ENCODE measurements around the gene C1QL2. TPM values are rescaled to one million over a fixed set of nuclear protein-coding genes. Genes with fewer than 3 reads are reported as not detected.

The C1QL2 gene
- total RNA-seq (2012; rRNA removed): not detected in 2 replicates

DNA sequence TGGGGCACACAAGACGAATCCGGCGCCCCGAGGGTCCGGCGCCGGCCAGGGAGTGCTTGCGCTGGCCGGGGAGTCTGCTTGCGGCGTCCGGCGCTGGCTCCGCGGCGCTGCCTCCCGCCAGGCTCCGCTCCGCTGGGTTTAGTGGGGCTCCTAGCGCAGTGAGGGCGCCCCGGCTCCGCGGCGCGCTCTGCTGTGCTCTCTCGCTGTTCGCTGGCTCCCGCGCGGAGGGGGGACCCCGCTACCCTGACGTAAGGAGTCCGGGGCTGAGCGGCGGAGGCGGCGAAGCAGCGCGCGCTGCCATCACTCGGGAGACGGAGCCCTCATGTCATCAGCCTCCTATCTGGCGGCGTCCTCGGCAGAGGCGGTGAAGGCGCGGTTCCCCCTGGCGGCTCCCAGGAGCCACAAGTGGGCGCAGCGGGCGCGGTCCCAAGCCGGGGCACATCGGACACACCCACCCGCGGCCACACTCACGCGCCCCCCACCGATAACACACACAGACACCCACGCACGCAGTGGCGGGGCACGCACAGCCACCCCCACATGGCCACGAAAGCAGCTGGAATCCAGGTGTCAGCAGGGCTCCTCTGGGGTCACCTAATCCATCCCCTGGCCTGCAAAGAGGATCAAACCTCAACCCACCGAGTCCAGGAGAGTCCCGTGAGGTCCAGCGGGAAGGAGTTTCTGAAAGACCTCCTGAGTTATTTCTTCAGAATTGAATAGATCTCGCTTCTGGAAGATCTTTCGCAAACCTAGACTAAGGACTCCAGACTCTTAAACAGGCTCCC is at the start of gene C1QL2:
C1QL2 (minus strand) TSS at position 189 of the 785 bp plus-strand sequence. CDS start 482 bp downstream, outside the sequence.
- H3K4me1 ChIP-seq (ENCODE audit: control insufficient read depth, insufficient read depth, low read length): no peaks in the 10 kb centered on the region
- H3K27me3 ChIP-seq (ENCODE audit: control insufficient read depth, insufficient read depth, low read length): peaks cover 93% of the 10 kb centered on the region
- no peak within 1 kb of the TSS for H3K9ac ChIP-seq (ENCODE audit: low read depth, low read length)
- no peaks in the 10 kb centered on the region for H3K9me3 ChIP-seq (replicated peaks; ENCODE audit: low read length)
- H3K36me3 ChIP-seq (ENCODE audit: insufficient read depth, low read length): no peaks in the 10 kb centered on the region
- no peak within 1 kb of the TSS for H3K4me3 ChIP-seq (ENCODE audit: low read length)
- H3K4me2 ChIP-seq (ENCODE audit: low read length): peak within 1 kb of the TSS; percentile 20

DNA sequence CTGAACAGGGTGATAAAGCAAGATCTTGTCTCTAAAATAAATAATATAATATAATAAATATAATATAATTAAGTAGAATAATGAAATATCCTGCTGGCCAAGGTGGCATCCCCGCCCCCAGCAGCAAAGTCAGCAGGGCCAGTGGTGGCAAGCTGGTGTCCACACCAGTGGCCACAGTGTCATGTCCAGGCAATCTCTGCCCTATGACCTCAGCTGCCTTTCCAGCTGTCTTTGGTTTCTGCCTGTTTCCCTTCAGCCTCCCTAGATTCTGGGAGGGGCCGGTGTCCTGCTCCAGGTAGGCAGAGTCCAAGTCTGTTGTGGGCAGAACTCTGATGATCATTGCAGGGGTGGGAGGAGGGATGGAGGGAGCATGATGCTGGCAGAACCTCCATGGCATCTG is 48.9 kb upstream of the C1QL2 start:
- Histone ChIP-seq H3K27me3 (ENCODE audit: control insufficient read depth, insufficient read depth, low read length) (peaks cover 20% of the 10 kb centered on the region), H3K36me3 (ENCODE audit: insufficient read depth, low read length) (no peaks in the 10 kb centered on the region), H3K9me3 (replicated peaks; ENCODE audit: low read length) (no peaks in the 10 kb centered on the region), H3K9ac (ENCODE audit: low read depth, low read length) (no peak overlapping the region), H3K4me3 (ENCODE audit: low read length) (no peak overlapping the region), H3K4me1 (ENCODE audit: control insufficient read depth, insufficient read depth, low read length) (no peaks in the 10 kb centered on the region), H3K4me2 (ENCODE audit: low read length) (no peak overlapping the region)

DNA sequence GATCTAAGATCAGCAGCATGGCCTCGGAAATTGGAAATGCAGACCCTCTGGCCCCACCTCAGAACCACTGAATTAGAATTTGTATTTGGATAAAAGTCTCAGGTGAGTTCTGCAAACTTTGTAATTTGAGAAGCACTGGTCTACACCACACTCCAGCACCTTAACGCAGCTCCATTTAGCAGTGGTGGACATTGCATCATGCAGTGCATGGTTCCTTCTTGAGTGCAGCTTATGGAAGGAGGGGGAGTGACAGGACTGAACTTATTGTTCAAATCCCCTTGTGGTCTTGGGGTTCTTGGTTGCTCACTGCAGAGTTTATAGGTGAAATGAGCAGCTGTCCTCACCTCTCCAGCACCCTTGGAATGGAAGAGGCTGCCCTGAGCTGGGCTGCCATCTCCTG is 47.6 kb upstream of the C1QL2 start:
- H3K36me3 ChIP-seq (ENCODE audit: insufficient read depth, low read length): no peaks in the 10 kb centered on the region
- H3K9ac ChIP-seq (ENCODE audit: low read depth, low read length): no peak overlapping the region
- no peak overlapping the region for H3K4me2 ChIP-seq (ENCODE audit: low read length)
- no peaks in the 10 kb centered on the region for H3K9me3 ChIP-seq (replicated peaks; ENCODE audit: low read length)
- H3K4me3 ChIP-seq (ENCODE audit: low read length): no peak overlapping the region
- peaks cover 9% of the 10 kb centered on the region for H3K27me3 ChIP-seq (ENCODE audit: control insufficient read depth, insufficient read depth, low read length)
- no peaks in the 10 kb centered on the region for H3K4me1 ChIP-seq (ENCODE audit: control insufficient read depth, insufficient read depth, low read length)

DNA sequence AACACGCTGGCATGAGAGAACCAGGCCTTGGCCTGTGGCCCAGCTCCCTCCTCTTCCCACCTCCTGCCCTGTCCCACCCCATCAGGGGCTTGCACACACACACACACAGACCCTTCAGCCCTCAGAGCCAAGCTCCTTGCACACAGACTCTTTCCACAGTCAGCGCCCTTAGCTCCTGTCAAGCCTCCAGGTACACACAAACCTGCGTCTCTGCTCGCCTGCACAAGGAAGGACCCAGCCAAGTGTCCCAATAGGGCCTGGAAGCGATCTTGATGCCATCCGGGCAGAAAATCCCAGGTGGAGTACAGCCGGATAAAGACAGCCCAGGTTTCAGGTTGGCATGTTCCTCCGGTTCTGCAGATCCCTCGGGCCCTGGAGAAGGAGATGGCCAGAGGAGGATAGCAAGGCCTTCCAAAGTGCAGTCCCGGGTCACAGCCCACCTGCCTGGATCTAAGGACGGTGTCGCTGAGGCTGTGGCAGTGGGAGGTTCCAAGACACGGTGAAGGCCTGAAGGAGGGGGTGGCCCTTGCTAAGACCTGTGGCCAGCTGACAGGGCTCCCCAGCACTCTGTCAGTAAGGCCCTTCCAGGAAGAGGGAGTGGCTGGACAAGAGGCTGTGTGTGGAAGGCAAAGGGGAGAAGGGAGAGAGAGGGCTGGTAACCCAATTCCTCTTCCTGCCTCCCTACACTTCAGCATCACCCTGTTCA is 46.6 kb upstream of the C1QL2 start:
- H3K9me3 ChIP-seq (replicated peaks; ENCODE audit: low read length): no peaks in the 10 kb centered on the region
- H3K4me2 ChIP-seq (ENCODE audit: low read length): no peak overlapping the region
- H3K4me3 ChIP-seq (ENCODE audit: low read length): no peak overlapping the region
- peaks cover 10% of the 10 kb centered on the region for H3K27me3 ChIP-seq (ENCODE audit: control insufficient read depth, insufficient read depth, low read length)
- no peaks in the 10 kb centered on the region for H3K36me3 ChIP-seq (ENCODE audit: insufficient read depth, low read length)
- H3K4me1 ChIP-seq (ENCODE audit: control insufficient read depth, insufficient read depth, low read length): no peaks in the 10 kb centered on the region
- no peak overlapping the region for H3K9ac ChIP-seq (ENCODE audit: low read depth, low read length)

DNA sequence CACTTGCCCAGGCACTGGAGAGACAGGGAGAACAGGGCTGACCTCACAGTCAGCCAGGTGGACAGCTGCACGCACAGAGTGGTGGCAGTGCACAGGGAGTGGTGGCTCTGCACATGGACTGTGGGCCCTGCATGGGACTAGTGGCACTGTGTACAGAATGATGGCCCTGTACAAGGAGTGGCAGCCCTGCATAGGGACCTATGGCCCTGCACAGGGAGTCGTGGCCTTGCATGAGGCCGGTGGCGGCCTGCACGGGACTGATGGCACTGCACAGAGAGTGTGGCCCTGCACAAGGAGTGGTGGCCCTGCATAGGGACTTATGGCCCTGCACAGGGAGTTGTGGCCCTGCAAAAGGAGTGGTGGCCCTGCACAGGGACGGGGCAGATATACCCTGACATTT is 46.0 kb upstream of the C1QL2 start:
- Histone ChIP-seq H3K36me3 (ENCODE audit: insufficient read depth, low read length) (no peaks in the 10 kb centered on the region), H3K27me3 (ENCODE audit: control insufficient read depth, insufficient read depth, low read length) (peaks cover 5% of the 10 kb centered on the region), H3K9ac (ENCODE audit: low read depth, low read length) (no peak overlapping the region), H3K4me2 (ENCODE audit: low read length) (no peak overlapping the region), H3K4me1 (ENCODE audit: control insufficient read depth, insufficient read depth, low read length) (no peaks in the 10 kb centered on the region), H3K9me3 (replicated peaks; ENCODE audit: low read length) (no peaks in the 10 kb centered on the region), H3K4me3 (ENCODE audit: low read length) (no peak overlapping the region)

DNA sequence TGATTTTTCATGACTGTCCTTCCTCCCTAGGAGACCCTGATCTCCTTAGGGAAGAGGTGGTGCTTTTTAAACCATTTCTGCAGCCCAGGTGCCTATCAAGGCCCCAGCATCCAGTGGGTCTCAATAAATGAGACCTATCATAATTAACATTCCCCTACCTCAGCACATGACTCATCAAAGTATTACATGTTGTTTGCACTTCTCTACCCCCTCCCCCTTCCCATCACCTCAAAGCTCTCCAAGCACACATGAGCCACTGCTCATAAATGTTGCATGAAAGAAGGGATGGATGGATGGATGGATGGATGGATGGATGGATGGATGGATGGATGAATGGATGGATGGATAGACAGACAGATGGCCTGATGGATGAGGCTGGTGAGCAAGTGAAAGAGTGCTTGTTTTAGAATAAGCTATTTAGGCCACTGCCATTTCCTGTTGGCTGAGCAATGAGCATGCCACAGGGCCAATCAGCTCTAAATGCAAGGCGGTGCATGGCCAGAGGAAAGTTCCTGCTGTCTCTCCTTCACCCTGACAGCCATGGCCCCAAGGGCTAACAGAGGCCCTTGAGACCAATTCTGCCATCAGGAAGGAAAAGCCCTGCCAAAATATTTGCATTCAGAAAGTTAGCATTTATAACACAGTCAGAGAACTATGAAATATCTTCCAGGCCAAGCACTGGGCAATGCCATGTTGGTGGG is 44.2 kb upstream of the C1QL2 start:
- Histone ChIP-seq H3K4me1 (ENCODE audit: control insufficient read depth, insufficient read depth, low read length) (peaks cover 13% of the 10 kb centered on the region), H3K9me3 (replicated peaks; ENCODE audit: low read length) (no peaks in the 10 kb centered on the region), H3K4me2 (ENCODE audit: low read length) (no peak overlapping the region)

DNA sequence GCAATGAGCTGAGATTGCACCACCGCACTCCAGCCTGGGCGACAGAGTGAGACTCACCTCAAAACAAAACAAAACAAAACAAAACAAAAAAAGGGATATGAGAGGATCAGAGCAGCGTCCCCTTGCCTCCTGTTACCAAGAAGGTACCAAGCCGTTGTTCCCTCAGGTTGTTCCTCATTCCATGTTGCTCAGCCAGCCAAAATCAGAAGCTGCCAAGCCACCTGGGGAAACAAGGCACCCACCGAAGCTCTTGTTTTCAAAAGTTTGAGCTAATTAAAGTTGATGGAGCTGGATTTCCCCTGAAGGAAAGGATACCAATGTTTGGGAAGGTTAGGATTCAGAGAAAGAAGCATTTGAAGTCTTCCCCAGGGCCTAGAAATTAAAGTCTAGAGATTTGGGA is 43.3 kb upstream of the C1QL2 start:
- H3K27me3 ChIP-seq (ENCODE audit: control insufficient read depth, insufficient read depth, low read length): peaks cover 5% of the 10 kb centered on the region
- no peak overlapping the region for H3K4me3 ChIP-seq (ENCODE audit: low read length)
- no peak overlapping the region for H3K4me2 ChIP-seq (ENCODE audit: low read length)
- H3K9me3 ChIP-seq (replicated peaks; ENCODE audit: low read length): no peaks in the 10 kb centered on the region
- no peak overlapping the region for H3K9ac ChIP-seq (ENCODE audit: low read depth, low read length)
- no peaks in the 10 kb centered on the region for H3K36me3 ChIP-seq (ENCODE audit: insufficient read depth, low read length)
- H3K4me1 ChIP-seq (ENCODE audit: control insufficient read depth, insufficient read depth, low read length): peaks cover 16% of the 10 kb centered on the region

More for the DNA sequence above, 44.2 kb upstream of the C1QL2 start:
- Histone ChIP-seq H3K36me3 (ENCODE audit: insufficient read depth, low read length) (no peaks in the 10 kb centered on the region), H3K27me3 (ENCODE audit: control insufficient read depth, insufficient read depth, low read length) (peaks cover 5% of the 10 kb centered on the region), H3K9ac (ENCODE audit: low read depth, low read length) (no peak overlapping the region), H3K4me3 (ENCODE audit: low read length) (no peak overlapping the region)

DNA sequence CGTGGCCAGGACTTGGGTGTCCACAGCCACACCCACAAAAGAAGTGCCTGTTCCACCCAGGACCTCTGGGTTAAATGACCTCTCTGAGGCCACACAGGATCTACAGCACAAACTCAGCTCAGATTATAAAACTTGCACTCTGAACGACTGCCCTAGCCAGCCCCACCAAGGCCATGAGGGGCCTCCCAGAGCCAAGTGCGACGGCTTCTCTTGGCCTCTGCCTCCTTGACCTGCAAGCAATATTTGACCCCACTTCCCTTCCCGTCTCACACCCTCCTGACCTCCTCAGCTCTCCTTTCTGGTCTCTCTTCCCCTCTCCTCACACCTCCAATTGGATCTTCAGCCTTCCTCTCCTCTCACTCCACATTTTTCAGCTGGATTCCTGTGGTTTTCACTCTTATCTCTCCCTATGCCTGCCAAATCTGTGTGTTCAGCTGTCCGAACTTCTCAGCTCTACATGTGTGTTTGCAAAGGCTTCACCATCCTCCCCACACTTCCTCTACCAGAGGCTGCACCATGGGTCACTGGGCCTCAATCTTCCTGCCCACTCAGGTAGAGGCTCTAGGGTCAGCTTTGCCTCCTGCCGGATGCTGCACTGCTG is 39.8 kb upstream of the C1QL2 start:
- H3K4me2 ChIP-seq (ENCODE audit: low read length): peak overlapping the region; percentile 35
- H3K4me1 ChIP-seq (ENCODE audit: control insufficient read depth, insufficient read depth, low read length): peaks cover 29% of the 10 kb centered on the region
- H3K9ac ChIP-seq (ENCODE audit: low read depth, low read length): no peak overlapping the region
- H3K27me3 ChIP-seq (ENCODE audit: control insufficient read depth, insufficient read depth, low read length): peaks cover 11% of the 10 kb centered on the region
- H3K4me3 ChIP-seq (ENCODE audit: low read length): no peak overlapping the region
- no peaks in the 10 kb centered on the region for H3K9me3 ChIP-seq (replicated peaks; ENCODE audit: low read length)
- no peaks in the 10 kb centered on the region for H3K36me3 ChIP-seq (ENCODE audit: insufficient read depth, low read length)

DNA sequence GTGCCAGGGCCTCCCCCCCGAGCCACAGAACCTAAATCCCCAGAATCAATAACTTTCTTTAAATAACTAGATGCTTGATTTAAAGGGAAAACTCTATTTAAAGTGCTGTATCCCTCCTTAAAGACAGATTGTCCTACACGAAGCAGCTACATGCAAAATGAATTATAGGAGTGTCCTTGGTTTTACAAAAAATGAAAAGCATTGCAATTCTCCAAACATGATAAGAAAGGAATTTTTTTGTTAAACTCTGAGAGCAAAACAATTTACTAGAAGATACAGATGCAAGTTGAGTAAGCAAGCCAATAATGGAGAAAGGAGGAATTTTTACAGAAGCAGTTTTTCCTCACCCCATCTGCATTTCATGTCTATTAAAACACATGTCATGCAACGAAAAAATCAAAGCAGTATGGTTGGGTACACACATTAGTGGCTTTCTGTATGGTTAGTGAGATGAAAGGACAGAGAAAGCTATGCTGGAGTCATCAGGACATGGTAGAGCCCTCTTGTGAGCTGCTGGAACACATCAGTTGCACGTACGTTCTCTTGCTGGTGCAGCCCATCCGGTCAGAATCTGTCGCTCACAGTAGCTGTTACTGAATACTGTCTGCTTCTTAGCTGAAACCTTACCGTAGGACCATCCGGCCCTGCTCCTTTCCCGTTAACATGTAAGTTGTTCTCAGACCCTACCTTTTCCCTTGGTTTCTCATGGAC is 39.1 kb upstream of the C1QL2 start:
- H3K36me3 ChIP-seq (ENCODE audit: insufficient read depth, low read length): no peaks in the 10 kb centered on the region
- H3K4me3 ChIP-seq (ENCODE audit: low read length): no peak overlapping the region
- H3K4me1 ChIP-seq (ENCODE audit: control insufficient read depth, insufficient read depth, low read length): peaks cover 29% of the 10 kb centered on the region
- peaks cover 11% of the 10 kb centered on the region for H3K27me3 ChIP-seq (ENCODE audit: control insufficient read depth, insufficient read depth, low read length)
- no peak overlapping the region for H3K9ac ChIP-seq (ENCODE audit: low read depth, low read length)
- H3K4me2 ChIP-seq (ENCODE audit: low read length): peak overlapping the region; percentile 35
- H3K9me3 ChIP-seq (replicated peaks; ENCODE audit: low read length): no peaks in the 10 kb centered on the region

DNA sequence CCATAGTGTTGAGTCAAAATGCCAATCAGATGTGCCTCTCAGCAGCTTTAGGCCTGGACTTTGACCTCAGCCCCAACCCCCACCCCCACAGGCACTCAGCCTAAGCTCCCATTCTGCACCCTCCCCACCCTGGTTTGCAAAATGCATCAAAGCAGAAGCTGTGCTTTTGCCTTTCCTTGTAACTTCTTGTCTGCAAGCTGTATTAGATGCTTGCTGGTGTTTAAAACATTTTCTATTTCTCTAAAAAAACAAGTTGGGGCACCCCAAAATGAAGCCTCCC is 38.5 kb upstream of the C1QL2 start:
- Histone ChIP-seq H3K4me2 (ENCODE audit: low read length) (no peak overlapping the region), H3K9me3 (replicated peaks; ENCODE audit: low read length) (no peaks in the 10 kb centered on the region), H3K4me1 (ENCODE audit: control insufficient read depth, insufficient read depth, low read length) (peaks cover 29% of the 10 kb centered on the region), H3K4me3 (ENCODE audit: low read length) (no peak overlapping the region), H3K27me3 (ENCODE audit: control insufficient read depth, insufficient read depth, low read length) (peaks cover 11% of the 10 kb centered on the region), H3K9ac (ENCODE audit: low read depth, low read length) (no peak overlapping the region), H3K36me3 (ENCODE audit: insufficient read depth, low read length) (no peaks in the 10 kb centered on the region)
